AG09309 (cell line): ENCODE data around the gene CSNK1D.

Experiments
- DNase-seq: peaks from one replicate; pipeline ENCODE4 v3.0.0-alpha.2; 2010; ENCODE audit warnings: low read depth
- H3K4me3 ChIP-seq: 2 replicates; pipeline ENCODE4 v1.5.1; 2011; ENCODE audit warnings: mild to moderate bottlenecking, low read depth, low read length, moderate library complexity; ENCODE audit not compliant: control insufficient read depth
- TF ChIP-seq, protein P1 (sequence below): IDR thresholded peaks from 2 replicates; pipeline ENCODE4 v1.5.1; 2011; ENCODE audit warnings: mild to moderate bottlenecking, low read depth, low read length, inconsistent platforms; ENCODE audit not compliant: insufficient read depth, control insufficient read depth; ENCODE audit errors: missing control alignments

The CSNK1D gene

DNA sequence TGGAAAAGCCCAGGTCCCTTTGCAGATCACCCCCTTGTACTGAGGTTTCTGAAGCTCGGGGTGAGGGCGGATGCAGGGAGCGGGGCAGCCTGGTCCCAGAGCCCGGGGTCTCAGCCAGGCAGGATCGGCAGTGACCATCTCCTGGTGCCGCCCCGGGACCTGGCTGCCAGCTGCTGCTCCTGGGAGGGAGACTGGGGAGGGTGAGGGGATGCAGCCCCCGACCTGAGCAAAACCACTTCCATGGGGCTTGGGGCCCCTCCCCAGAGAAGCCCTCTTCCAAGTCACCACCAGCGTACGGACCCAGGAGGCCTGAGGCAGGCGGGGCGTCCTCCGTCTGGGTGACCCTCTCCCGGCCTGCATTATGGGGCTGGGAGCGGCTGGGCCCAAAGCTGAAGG, 29.1 kb upstream of the CSNK1D start:
- DNase-seq, result no peak
- TF ChIP-seq, protein P1, sequence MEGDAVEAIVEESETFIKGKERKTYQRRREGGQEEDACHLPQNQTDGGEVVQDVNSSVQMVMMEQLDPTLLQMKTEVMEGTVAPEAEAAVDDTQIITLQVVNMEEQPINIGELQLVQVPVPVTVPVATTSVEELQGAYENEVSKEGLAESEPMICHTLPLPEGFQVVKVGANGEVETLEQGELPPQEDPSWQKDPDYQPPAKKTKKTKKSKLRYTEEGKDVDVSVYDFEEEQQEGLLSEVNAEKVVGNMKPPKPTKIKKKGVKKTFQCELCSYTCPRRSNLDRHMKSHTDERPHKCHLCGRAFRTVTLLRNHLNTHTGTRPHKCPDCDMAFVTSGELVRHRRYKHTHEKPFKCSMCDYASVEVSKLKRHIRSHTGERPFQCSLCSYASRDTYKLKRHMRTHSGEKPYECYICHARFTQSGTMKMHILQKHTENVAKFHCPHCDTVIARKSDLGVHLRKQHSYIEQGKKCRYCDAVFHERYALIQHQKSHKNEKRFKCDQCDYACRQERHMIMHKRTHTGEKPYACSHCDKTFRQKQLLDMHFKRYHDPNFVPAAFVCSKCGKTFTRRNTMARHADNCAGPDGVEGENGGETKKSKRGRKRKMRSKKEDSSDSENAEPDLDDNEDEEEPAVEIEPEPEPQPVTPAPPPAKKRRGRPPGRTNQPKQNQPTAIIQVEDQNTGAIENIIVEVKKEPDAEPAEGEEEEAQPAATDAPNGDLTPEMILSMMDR, result no peak

DNA sequence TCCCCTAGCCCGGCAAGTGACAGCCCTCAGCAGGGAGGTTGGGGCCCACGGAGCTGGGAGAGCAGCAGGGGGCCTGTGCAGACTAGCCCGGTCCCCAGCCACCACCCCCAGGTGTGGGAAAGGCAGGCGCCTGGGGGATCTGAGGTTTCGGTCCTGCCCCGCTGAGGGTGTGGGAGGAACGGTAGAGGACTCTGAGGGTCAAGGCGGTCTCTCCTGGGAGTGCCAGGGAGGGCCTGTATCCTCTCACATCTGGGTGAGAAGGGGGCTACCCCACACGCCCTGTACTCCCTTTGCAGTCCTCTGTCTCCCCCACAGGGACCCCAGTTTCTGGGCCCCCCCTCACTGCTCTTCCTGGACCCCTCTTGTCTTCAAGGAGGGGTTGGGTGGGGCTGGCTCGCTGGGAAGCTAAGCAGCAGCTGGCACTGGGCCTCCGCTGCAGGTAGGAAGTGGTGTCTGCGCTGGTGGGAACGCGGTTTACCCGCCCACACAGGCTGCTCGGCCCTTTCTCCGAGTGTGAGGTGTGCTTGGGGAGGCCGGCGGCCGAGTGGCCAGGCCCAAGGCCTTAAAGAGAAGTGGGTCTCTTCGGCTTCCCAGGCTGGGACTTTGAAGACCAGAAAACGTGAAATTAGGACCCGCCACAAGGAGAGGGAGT, 28.5 kb upstream of the CSNK1D start:
- H3K4me3 ChIP-seq, result no peak overlapping the region
- DNase-seq, result no peak
- TF ChIP-seq, protein P1, result no peak

More for the DNA sequence above, 29.1 kb upstream of the CSNK1D start:
- H3K4me3 ChIP-seq, result no peak overlapping the region

DNA sequence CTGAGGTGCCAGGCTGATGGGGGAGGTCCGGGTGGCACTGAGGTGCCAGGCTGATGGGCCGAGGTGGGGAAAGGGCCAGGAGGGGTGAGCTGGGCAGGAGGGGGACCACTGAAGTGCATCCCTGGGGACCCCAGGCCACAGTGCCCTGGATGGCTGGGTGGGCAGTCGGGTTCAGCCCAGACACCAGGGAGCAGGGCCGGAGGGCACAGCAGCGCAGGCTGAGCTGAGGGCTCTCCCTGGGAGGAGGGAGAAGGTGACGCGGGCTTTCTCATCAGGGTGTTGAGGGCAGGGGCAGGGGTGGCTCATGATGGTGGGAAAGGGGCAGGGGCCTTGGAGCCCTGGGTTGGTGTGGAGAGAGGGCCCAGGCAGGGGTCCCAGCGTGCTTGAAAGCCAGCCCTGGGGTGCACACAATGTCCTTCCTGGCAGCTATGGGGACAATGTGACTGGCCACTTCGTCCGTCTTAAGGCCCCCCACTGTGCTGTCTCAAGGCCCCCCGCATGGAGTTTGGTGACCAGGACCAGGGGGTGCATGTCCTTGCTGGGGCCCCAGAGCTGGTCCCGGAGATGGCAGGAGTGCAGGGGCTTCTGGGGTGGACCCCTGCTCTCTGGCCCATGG, 27.9 kb upstream of the CSNK1D start:
- no peak overlapping the region for H3K4me3 ChIP-seq
- DNase-seq, result no peak
- TF ChIP-seq, protein P1, result no peak

DNA sequence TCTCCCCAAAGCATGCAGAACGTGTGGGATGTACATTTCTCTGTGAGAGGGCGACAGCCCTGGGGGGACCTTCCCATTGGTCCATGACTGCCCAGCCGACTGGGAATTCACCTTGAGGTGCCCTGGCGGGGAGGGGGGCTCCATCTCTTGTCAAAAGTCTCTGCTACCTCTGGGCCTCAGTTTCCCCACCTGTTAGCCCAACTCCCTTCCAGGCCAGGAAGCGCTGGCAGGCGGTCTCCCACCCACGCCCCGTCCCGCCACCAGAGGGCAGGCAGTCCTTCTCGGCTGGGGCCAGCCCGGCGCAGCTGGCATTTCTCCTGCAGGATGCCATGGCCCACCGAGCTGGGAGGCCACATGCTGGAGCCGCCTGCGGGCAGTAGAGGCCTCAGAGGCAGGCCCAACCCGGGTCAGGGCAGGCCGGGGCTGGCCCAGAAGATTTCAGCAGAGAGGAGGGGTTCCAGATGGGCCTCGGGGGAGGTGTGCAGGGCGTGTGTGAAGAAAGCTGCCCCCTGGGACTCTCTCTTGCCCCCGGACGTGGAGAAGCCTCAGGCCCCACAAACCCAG, 27.3 kb upstream of the CSNK1D start:
- TF ChIP-seq, protein P1, result peak; percentile 84
- no peak overlapping the region for H3K4me3 ChIP-seq
- no peak for DNase-seq

DNA sequence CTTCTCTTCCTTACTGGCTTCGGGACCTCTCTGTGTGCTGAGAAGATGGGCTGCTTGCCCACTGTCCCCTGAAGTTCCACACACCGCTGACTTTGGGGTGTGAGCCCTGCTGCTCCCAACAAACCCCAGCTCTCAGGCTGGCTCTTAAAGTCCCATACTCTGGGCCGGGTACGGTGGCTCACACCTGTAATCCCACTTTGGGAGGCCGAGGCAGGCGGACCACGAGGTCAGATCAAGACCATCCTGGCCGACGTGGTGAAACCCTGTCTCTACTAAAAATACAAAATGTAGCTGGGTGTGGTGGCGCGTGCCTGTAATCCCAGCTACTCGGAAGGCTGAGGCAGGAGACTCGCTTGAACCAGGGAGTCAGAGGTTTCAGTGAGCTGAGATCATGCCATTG, 26.7 kb upstream of the CSNK1D start:
- no peak overlapping the region for H3K4me3 ChIP-seq
- TF ChIP-seq, protein P1, result no peak
- DNase-seq, result no peak

DNA sequence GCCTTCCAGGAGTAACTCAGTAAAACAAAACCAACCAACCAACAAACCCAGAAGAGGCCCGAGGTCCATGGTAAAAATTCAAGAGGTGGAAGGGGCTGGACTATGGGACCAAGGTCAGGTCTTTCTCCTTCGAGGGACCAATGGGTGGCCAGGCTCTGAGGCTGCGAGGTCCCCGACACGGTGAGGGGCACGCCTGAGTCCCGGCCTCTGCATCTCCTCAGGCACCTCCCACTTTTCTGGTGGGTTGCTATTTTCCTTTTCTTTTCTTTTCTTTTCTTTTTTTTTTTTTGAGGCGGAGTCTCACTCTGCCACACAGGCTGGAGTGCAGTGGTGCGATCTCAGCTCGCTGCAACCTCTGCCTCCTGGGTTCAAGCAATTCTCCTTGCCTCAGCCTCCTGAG, 26.0 kb upstream of the CSNK1D start:
- no peak overlapping the region for H3K4me3 ChIP-seq
- DNase-seq, result no peak
- TF ChIP-seq, protein P1, result no peak
